NCI-H1930 (cell line): ENCODE data around the gene BANP.
"Not testable (repeated sequence)": the region's sequence is repeated elsewhere in the genome, so short reads cannot be mapped to it uniquely, and the experiment has no call there.

ENCODE experiments used
- DNase-seq, 2 experiments: peaks; one replicate each; lab custom pipeline; 2025; lab: John Stamatoyannopoulos, UW

Gene BANP

GRCh38 chr16:88104363-88104762 lies 153.1 kb downstream of the BANP start:
- DNase-seq, result not testable (repeated sequence)

GRCh38 chr16:88105574-88106140 lies 154.4 kb downstream of the BANP start:
- DNase-seq, result not testable (repeated sequence)

GRCh38 chr16:88106566-88106965 lies 155.3 kb downstream of the BANP start:
- not testable (repeated sequence) for DNase-seq

GRCh38 chr16:88108762-88109161 lies 157.5 kb downstream of the BANP start:
- DNase-seq, result no peak

GRCh38 chr16:88109726-88110621 lies 158.7 kb downstream of the BANP start:
- not testable (repeated sequence) for DNase-seq

GRCh38 chr16:88110875-88111494 lies 159.8 kb downstream of the BANP start:
- not testable (repeated sequence) for DNase-seq

- not testable (repeated sequence) for DNase-seq
Measured at GRCh38 chr16:88111976-88112375, 160.7 kb downstream of the BANP start.

- no peak for DNase-seq
Measured at GRCh38 chr16:88113545-88114045, 162.4 kb downstream of the BANP start.

GRCh38 chr16:88114541-88115228 lies 163.5 kb downstream of the BANP start:
- DNase-seq, result not testable (repeated sequence)

GRCh38 chr16:88116121-88116520 lies 164.9 kb downstream of the BANP start:
- DNase-seq, result no peak

GRCh38 chr16:88117476-88117868 lies 166.2 kb downstream of the BANP start:
- DNase-seq, result no peak

- no peak for DNase-seq
Measured at GRCh38 chr16:88118376-88118775, 167.1 kb downstream of the BANP start.

GRCh38 chr16:88118852-88119741 lies 167.9 kb downstream of the BANP start:
- not testable (repeated sequence) for DNase-seq

- DNase-seq, result not testable (repeated sequence)
Measured at GRCh38 chr16:88119881-88120751, 168.9 kb downstream of the BANP start.

- no peak for DNase-seq
Measured at GRCh38 chr16:88120812-88121211, 169.6 kb downstream of the BANP start.

GRCh38 chr16:88121391-88121790 lies 170.2 kb downstream of the BANP start:
- not testable (repeated sequence) for DNase-seq

GRCh38 chr16:88121886-88122580 lies 170.8 kb downstream of the BANP start:
- no peak for DNase-seq
